ENCODE results near the gene FFAR3. TPM values are rescaled to one million over a fixed set of nuclear protein-coding genes. Genes with fewer than 3 reads are reported as not detected.

The FFAR3 gene
- total and polyA plus RNA-seq, 4 donors: 0.33 TPM; not detected in 3

Other genes with a start within 250 kb of the FFAR3 start
- gene FXYD3, start 242.6 kb upstream of the FFAR3 start, total RNA-seq: not detected
- under 1 TPM; 0.32 to 0.45 TPM for gene FXYD3, start 242.6 kb upstream of the FFAR3 start, polyA plus RNA-seq
- gene LGI4, start 223.4 kb upstream of the FFAR3 start, total RNA-seq: 1 to 10 TPM; 1.1 to 1.2 TPM
- gene LGI4, start 223.4 kb upstream of the FFAR3 start, polyA plus RNA-seq: 1 to 10 TPM in 1 of 2 donors, under 1 TPM in 1; 0.18 to 1.5 TPM
- gene FXYD1, start 219.6 kb upstream of the FFAR3 start, total RNA-seq: 10 to 100 TPM; 18.7 to 20.3 TPM
- gene FXYD1, start 219.6 kb upstream of the FFAR3 start, polyA plus RNA-seq: 100 to 1,000 TPM; 123 to 146 TPM
- gene FXYD7, start 215.2 kb upstream of the FFAR3 start, total RNA-seq: under 1 TPM in 1 of 2 donors, not detected in 1; 0.08 TPM
- under 1 TPM in 1 of 2 donors, not detected in 1; 0.09 TPM for gene FXYD7, start 215.2 kb upstream of the FFAR3 start, polyA plus RNA-seq
- gene FXYD5, start 203.7 kb upstream of the FFAR3 start, total RNA-seq: 1 to 10 TPM; 2.2 to 2.8 TPM
- 10 to 100 TPM; 11.8 to 22.0 TPM for gene FXYD5, start 203.7 kb upstream of the FFAR3 start, polyA plus RNA-seq
- gene FAM187B, start 129.7 kb upstream of the FFAR3 start, total RNA-seq: under 1 TPM in 1 of 2 donors, not detected in 1; 0.17 TPM
- not detected for gene FAM187B, start 129.7 kb upstream of the FFAR3 start, polyA plus RNA-seq
- 10 to 100 TPM; 33.7 to 48.6 TPM for gene LSR, start 109.5 kb upstream of the FFAR3 start, total RNA-seq
- 100 to 1,000 TPM in 1 of 2 donors, 10 to 100 TPM in 1; 47.3 to 150 TPM for gene LSR, start 109.5 kb upstream of the FFAR3 start, polyA plus RNA-seq
- 10 to 100 TPM; 31.6 to 80.2 TPM for gene USF2, start 89.5 kb upstream of the FFAR3 start, total RNA-seq
- gene USF2, start 89.5 kb upstream of the FFAR3 start, polyA plus RNA-seq: 10 to 100 TPM; 22.8 to 85.9 TPM
- 100 to 1,000 TPM in 1 of 2 donors, 10 to 100 TPM in 1; 18.8 to 204 TPM for gene HAMP, start 75.9 kb upstream of the FFAR3 start, total RNA-seq
- gene HAMP, start 75.9 kb upstream of the FFAR3 start, polyA plus RNA-seq: 1,000 to 10,000 TPM in 1 of 2 donors, 100 to 1,000 TPM in 1; 509 to 1,000 TPM
- gene MAG, start 66.3 kb upstream of the FFAR3 start, total RNA-seq: 1 to 10 TPM in 1 of 2 donors, under 1 TPM in 1; 0.33 to 3.9 TPM
- gene MAG, start 66.3 kb upstream of the FFAR3 start, polyA plus RNA-seq: under 1 TPM in 1 of 2 donors, not detected in 1; 0.29 TPM
- 1 to 10 TPM; 2.0 to 4.1 TPM for gene CD22, start 29.3 kb upstream of the FFAR3 start, total RNA-seq
- gene CD22, start 29.3 kb upstream of the FFAR3 start, polyA plus RNA-seq: under 1 TPM; 0.15 to 0.65 TPM
- gene FFAR1, start 10.6 kb upstream of the FFAR3 start, total RNA-seq: not detected
- not detected for gene FFAR1, start 10.6 kb upstream of the FFAR3 start, polyA plus RNA-seq
- not detected for gene GPR42, start 12.6 kb downstream of the FFAR3 start, total RNA-seq
- not detected for gene GPR42, start 12.6 kb downstream of the FFAR3 start, polyA plus RNA-seq
- under 1 TPM; 0.67 to 0.84 TPM for gene FFAR2, start 89.8 kb downstream of the FFAR3 start, total RNA-seq
- gene FFAR2, start 89.8 kb downstream of the FFAR3 start, polyA plus RNA-seq: under 1 TPM; 0.25 to 0.28 TPM
- gene KRTDAP, start 132.0 kb downstream of the FFAR3 start, total RNA-seq: not detected
- gene KRTDAP, start 132.0 kb downstream of the FFAR3 start, polyA plus RNA-seq: not detected
- gene DMKN, start 155.2 kb downstream of the FFAR3 start, total RNA-seq: 1 to 10 TPM; 1.7 to 9.4 TPM
- gene DMKN, start 155.2 kb downstream of the FFAR3 start, polyA plus RNA-seq: 1 to 10 TPM; 1.4 to 3.1 TPM
- gene SBSN, start 169.9 kb downstream of the FFAR3 start, total RNA-seq: not detected
- not detected for gene SBSN, start 169.9 kb downstream of the FFAR3 start, polyA plus RNA-seq
- not detected for gene GAPDHS, start 175.0 kb downstream of the FFAR3 start, total RNA-seq
- gene GAPDHS, start 175.0 kb downstream of the FFAR3 start, polyA plus RNA-seq: not detected
- 10 to 100 TPM; 18.1 to 28.0 TPM for gene TMEM147, start 187.2 kb downstream of the FFAR3 start, total RNA-seq
- 10 to 100 TPM; 61.3 to 97.4 TPM for gene TMEM147, start 187.2 kb downstream of the FFAR3 start, polyA plus RNA-seq
- not detected for gene ATP4A, start 205.2 kb downstream of the FFAR3 start, total RNA-seq
- not detected for gene ATP4A, start 205.2 kb downstream of the FFAR3 start, polyA plus RNA-seq
- gene PMIS2, start 227.7 kb downstream of the FFAR3 start, total RNA-seq: not detected
- gene PMIS2, start 227.7 kb downstream of the FFAR3 start, polyA plus RNA-seq: not detected